NCI-H2107 (cell line): Measurements from ENCODE around the gene STX5.
A peak's percentile ranks its signal among the peaks of the same experiment; 100 is the strongest.
"Not testable (repeated sequence)": the region's sequence is repeated elsewhere in the genome, so short reads cannot be mapped to it uniquely, and the experiment has no call there.

Experiments
- DNase-seq: peaks from one replicate; lab custom pipeline; 2025; lab: John Stamatoyannopoulos, UW

STX5 gene

DNA sequence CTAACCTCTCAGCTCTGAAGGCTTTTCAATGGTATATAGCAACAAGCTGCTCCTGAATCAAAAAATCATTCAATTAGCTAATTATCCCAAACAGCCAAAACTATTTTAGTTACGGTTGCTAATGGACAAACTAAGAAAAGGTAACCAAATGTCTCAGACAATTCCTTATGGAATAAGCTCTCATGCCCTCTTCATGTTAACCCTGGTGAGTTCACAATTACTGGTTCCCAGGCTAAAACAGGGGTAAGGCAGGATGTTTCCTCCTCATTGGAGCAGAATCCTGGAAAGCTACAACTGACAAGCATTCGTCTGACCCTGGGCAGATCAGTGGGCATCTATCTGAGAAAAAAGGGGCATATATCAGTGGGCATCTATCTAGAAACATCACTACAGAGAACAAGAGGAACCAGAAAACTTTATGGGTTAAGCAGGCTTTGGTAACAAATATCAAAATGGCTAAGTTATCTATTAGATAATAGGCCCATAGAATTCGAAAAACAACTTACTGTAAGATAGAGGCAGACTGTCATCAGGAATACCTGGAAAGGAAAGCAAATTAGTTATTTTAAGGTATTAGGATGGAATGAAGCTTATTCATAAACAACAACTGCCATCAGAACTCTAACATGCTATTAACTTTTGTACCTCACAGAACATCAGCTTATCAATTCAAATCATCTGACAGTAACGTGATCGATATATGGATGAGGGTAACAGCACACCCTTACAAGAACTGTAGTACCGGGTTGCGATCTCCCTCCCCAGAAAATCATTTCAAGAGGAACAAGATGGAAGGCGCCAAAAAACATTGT, 22.4 kb upstream of the STX5 start:
- DNase-seq = no peak

DNA sequence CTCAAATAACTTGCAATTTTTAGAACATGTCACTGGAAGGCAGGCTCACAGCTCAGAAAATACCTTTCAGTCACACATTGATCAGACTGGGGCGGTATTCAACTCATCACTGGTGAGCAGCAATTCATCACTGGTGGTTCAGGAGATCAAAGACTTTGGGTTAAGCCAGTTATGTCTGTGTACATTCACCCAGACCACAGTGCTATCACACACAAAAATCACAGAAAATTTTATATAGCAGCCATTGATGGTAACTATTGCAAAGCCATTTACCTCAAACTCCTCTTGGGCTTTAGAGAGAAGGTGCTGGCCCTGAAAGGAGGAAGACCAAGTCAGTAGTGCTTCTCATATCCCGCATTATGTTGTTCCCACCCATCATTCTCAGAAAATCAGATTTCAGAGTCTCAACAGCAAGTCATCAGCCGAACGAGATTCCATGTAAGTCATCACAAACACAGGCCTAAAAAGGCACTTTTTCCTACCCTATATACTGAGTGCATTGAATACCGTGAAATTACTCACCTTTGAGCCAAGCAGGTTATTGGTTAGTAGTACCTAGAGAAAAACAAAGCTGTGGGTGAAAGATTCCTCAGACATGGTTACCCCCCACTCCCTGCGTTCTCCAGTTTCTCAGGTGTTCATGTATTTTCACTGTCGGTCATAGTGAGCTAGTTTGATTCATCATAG, 21.6 kb upstream of the STX5 start:
- DNase-seq = no peak

DNA sequence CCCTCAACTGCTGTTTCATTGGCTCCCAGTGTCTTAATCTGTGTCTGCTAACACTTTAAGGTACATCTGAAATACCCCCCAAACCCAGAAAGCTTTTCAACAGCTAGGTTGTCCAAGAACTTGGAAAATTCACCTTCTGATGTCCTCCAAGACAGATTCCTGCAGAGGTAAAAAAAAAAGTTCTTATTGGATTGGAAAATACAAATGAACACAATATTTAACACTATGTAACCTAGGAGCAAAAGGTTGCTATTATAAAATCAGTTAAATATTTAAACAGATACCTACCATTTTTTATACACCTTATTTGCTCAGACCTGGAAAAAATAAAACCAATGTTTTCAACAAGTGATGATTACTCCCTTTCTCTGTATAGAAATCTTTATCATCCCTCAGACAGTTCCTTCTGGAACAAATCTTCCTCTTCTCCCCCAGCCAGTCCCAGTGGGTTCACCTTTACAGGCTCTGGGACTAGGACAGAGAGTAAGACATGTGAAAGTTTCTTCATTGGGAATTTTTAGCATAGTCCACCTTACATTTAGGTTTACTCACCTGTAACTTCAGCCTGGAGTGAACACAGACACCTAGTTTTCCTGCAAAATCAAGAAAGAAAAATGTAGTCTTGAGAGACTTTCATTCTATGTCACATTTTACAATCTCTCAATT, 20.8 kb upstream of the STX5 start:
- DNase-seq = no peak

DNA sequence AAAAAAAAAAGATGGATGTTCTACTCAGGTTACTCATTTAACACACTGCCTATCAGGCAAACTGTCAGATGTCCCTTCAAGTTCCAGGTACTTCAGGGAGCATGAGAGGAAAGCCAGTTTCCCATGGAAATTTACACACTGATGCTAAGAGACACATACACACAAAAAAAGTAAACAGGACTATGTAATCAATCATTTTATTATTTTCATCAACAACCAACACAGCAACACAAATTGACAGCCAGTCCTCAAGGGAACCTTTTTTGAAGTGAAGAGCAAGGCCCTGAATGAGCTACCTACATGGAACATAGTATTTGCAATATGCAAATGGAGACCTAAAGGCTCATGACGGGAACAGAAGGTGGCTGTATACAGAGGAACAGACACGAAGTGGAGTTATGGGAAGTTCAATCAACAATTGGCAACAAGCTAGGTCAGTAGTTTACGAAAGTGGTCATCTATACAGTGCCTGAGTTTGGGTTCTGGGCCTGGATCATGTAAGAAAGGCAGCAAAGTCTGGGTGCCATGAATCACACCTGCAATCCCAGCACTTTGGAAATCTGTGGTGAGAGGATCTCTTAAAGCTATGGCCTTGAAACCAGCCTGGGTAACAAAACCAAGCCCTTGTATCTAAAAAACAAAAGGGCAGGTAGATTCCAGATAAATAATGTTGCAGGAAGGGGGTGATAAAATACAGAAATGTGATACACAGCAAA, 20.1 kb upstream of the STX5 start:
- DNase-seq = no peak

DNA sequence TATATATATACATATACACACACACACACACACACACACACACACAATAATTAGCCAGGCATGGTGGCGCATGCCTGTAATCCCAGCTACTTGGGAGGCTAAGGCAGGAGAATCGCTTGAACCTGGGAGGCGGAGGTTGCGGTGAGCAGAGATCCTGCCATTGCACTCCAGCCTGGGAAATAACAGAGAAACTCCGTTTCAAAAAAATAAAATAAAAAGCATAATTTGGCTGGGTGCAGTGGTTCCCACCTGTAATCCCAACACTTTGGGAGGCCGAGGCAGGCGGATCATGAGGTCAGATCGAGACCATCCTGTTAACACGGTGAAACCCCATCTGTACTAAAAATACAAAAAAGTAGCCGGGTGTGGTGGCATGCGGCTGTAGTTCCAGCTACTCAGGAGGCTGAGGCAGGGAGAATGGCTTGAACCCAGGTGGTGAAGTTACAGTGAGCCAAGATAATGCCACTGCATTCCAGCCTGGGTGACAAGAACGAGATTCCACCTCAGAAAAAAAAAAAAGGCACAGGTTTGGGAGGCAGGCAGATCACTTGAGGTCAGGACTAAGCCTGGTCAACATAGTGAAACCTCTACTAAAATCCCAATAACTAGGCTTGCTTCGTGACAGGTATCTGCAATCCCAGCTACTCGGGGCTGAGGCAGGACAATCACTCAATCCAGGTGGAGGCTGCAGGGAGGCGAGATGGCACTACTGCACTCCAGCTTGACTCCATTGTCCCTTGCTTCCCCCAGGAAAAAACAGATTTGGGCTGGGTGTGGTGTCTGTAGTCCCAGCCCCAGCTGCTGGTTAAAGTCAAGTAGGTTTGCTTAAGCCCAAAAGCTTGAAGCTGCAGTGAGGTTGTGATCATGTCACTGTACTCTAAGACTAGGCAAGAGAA, 19.3 kb upstream of the STX5 start:
- DNase-seq = no peak

DNA sequence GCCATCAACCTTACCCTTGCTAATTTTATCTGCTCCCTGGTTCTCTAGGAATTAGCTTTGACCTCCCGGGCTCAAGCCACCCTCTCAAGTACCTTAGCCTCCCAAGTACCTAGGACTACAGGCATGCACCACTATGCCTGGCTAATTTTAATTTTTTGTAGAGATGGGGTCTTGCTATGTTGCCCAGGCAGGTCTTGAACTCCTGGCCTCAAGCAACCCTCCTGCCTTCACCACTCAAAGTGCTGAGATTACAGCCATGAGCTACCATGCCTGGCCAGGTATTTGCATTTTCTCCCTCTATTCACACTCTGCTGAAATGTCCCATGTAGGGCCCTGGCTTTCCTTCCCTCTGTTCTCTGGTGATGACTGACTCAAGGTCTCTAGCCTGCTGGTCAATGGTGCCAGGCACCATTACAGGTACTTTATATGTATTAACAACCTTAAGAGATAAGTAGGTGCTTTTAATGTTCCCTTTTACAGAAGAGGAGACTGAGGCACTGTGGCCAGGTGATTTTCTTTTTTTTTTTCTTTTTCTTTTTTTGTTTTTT, 16.0 kb upstream of the STX5 start:
- DNase-seq = no peak

DNA sequence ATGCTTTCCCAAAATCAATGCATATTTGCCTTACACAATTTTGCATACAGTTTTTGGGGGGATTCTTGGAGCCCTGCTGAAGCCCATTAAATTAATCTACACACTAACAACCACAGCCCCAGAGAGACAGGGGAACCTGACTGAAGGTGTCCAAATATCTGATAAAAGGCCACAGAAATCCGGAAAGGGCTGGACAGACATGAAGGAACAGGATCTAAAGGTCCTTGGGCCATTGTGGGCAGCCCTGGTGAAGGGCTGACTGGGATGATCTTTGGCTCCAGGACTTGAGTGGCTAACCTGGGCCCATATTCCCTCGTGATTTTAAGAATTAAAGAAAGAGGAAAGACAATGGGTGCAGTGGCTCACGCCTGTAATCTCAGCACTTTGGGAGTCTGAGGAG, 14.3 kb upstream of the STX5 start:
- no peak for DNase-seq

DNA sequence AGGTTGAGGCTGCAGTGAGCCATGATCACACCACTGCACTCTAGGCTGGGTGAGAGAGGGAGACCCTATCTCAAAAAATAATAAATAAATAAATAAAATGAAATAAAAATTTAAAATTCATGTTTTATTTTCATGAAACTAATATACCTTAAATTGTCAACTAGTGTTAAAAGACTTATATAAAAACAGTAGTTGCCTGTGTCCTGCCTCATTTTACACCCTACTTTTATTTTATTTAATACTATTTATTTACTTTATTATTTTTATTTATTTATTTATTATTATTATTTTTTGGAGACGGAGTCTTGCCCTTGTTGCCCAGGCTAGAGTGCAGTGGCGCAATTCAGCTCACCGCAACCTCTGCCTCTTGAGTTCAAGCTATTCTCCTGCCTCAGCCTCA, 12.3 kb upstream of the STX5 start:
- no peak for DNase-seq

DNA sequence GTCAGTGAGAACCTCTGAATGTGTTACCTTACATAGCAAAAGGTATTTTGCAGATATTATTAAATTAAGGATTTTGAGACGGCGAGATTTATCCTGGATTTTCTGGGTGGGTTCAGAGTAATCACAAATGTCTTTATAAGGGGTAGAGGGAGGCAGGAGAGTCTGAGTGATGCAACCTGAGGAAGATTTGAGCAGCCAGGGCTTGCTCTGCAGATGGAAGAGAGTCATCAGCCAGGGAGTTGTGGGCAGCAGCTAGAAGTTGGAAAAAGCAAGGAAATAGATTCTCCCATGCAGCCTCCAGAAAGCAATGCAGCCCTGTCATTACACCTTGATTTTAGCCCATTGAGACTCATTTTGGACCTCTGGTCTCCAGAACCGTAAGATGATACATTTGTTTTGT, 11.6 kb upstream of the STX5 start:
- DNase-seq = no peak

DNA sequence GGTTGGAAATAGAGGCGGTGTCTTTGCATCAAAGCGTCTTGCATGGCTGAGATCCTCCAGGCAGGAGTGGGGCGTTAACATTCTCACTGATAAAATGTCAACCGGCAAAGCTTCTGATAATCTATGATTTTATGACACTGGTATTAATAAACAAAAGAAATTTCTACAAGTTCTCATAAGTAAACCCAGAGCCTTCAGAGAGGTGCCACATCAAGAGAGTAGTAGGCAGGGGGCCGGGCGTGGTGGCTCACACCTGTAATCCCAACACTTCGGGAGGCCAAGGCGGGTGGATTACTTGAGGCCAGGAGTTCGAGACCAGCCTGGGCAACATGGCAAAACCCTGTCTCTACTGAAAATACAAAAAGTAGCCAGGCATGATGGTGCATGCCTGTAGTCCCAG, 11.0 kb upstream of the STX5 start:
- not testable (repeated sequence) for DNase-seq

DNA sequence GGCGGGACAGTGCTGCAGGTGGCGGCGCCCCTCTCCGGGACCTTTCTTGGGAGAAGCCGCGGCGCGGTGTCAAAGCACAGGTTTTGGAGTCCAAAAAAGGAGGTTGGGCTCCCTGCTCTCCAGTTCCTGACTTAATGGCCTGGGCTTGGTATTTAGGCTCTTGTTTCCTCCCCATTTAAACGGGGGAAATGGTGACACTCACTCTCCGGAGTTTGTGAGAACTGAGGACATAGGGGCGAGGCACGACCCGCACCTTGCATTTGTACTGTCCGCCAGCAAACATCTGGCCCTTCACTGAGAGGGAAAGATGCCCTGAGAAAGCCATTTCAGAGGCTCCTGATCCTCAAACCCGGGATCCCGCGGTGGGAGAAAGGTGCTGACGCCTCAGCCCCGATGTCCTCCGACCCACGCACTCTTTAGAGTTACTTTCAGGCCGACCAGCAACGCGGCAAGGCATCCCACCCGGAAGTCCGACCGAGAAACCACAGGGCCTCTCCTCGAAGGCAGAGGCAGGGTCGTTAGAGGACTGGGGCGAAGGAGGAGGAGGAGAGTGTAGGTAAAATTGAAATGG, 10.4 kb upstream of the STX5 start:
- DNase-seq = no peak

DNA sequence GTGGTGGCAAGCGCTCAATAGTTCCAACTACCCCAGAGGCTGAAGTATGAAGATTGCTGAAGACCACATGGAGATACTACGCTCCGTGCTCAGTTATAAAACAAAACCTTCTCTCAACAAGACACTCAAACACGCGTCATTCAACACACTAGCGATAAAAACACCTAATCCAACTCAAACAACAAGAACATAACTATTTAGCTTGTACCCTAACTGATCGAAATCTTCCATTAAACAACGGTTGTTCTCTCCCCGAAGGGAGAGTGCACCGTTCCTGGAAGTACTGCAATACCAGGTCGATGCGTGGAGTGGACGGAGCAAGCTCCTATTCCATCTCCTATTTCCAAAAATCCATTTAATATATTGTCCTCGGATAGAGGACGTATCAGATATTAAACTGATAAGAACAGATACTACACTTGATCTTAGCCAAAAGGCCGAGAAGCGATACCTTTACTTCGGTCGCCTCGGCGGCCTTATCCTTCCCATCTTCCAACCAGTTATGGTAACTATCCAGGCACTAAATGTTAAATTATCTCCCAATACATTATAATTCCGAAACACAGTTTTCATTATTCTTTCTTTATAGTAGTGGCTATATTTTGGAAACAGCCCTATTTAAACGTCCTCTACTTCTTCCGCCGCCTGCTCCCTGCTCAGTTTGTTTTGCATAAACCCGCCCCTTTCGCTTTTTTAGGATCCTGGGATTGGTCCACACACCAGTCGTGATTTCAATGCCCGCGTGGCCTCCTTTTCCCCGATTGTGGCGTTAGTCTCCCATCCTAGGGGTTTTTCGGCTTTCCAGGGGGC, 9.7 kb upstream of the STX5 start:
- DNase-seq = peak; percentile 77

DNA sequence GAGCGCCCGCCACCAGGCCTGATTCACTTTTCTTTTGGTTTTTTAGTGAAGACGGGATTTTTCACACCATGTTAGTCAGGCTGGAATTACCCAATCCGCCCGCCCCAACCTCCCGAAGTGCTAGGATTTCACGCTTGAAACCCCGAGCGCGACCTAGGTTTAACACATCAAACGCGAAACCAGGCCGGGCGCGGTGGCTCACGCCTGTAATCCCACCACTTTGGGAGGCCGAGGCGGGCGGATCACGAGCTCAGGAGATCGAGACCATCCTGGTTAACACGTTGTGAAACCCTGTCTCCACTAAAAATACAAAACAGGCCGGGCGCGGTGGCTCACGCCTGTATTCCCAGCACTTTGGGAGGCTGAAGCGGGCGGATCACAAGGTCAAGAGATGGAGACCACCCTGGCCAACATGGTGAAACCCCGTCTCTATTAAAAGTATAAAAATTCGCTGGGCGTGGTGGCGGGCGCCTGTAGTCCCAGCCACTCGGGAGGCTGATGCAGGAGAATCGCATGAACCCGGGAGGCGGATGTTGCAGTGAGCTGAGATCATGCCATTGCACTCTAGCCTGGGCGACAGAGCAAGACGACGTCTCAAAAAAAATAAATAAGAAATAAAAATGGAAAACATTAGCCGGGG, 9.0 kb upstream of the STX5 start:
- not testable (repeated sequence) for DNase-seq

DNA sequence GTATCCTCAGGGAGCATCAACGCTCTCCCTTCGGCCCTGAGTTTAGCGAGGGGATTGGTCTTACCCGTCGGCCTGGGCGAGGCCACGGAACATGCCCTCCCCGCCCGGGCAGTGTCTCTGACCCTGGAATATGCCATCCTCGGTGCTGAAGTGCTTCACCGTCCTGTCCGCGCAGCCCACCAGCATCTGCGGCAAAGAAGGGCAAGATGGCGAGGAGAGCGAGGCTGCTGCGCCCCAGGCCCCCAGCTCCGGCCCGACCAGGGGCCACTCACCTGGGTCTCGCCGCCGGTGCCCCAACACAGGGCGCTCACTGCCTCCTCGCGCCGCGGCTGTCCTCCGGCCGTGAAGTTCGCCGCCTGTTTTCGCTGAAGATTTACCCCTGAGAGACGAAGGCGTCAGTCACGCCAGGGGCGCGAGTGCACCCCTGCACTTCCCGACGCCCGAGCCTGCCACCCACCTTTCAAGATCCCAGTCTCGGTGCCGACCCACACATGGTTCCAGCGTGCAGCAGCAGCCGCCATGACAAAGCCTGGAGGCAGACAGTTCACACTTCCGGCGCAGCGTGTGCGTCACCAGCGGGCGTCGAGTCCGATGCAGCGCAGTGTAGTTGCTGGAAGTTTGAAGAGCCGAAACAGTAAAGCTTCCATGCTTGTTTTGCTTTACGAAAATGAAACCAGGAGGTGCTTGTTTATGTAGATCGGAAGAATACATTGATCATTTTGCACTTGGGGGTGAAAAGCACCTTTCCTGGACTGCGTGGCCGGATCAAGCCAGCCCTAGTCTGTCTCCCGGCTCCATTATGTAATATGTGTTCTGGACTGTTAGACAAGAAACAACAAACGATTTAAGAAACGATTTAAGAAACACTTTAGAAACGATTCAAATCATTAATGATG, 7.4 kb upstream of the STX5 start, which contains the start of gene WDR74:
WDR74 (minus strand) TSS at position 541 of the 896 bp plus-strand sequence; CDS start at position 521, 20 bp downstream.
- DNase-seq = peak; percentile 88

DNA sequence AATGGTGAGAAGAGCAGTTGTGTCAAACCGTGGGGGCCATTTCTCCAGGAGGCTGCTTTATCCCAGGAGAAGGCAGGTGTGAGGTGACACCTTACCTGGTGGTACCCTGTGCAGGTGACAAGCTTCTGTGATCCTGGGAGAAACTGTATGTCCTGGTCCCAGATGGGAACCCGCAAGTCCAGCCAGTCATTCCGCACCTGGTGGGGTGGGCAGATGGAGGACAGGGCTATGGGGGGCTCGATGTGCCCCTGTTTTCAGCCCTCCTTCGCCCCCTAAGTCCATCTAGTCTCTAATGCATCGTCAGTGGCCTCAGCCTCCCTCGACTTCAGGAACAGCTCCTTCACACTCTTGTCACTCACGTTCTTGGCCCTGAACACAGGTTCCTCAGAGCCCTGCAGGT, 3.5 kb upstream of the STX5 start:
- DNase-seq = no peak

DNA sequence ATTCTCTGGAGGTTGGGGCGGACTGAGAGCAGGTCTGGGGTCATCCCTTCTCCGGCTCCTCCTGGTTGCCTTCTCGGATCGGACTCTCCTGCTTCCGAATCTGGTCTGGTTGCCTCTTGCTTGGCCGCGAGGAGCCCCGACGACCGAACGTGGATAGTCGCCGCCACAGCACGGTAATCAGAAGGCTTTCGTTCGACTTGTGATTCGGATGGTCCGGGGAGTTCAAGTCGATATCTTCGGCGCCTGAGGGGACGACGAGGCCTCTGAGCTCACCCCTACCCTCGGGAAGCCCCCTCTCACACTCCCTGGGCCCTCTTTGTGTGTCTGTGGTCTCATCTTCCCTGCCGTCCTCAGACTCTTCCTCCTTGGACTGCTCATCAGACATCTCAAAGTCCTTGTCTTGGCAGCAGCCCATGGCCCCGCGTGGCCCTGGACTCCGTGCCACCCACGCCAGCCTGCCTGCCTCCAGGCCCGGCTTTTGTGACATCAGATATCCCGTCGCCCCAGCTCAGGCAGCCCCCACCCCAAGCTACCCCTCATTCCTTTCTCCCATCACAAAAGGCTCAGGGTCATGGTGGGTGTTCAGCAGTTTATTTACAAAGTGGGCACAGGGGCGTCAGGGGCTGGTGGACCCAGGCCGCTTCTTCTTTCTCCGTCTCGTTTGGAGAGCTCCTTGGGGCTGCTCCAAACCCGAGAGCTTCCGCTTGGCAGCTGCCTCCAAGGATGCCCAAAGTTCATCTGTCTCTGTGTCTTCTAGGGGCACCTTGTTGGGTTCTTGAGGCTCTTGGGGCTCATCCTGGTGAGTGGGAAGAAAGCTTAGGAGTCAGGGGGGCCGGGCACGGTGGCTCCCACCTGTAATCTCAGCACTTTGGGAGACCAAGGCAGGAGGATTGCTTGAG, 734 bp upstream of the STX5 start, which contains the start of gene TEX54:
TEX54 (minus strand) TSS at position 506 of the 899 bp plus-strand sequence.
- no peak for DNase-seq

DNA sequence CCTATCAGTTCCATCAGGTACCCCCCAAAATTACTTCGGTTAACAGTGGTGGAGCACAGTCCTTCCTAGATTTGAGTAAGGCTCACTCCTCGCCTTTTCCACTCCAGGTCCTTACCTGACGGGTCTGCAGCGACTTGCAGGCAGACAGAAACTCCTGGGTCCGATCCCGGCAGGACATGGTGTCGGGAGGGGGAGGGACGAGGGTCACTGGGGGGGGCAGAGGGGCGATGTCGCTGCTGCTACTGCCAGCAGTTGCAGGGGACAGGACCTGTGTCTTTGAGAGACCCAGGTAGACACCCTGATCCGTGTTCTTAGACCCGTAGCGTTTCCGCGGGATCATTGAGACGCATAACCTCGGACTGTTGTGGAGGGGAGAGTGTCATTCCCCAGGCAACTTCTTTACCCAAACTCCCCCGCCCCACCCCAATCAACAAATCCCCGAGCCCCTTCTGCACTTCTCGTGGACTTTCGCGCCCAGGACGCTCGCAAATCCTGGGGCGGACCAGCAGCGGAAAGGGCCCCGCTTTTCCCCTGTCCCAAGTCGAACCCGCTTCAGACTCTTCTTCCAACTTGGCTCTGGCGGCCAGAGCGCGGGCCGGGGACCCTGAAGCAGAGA, 839 bp downstream of the STX5 start:
- DNase-seq = no peak
